ENCODE data around the gene PXK.

PXK gene

DNA sequence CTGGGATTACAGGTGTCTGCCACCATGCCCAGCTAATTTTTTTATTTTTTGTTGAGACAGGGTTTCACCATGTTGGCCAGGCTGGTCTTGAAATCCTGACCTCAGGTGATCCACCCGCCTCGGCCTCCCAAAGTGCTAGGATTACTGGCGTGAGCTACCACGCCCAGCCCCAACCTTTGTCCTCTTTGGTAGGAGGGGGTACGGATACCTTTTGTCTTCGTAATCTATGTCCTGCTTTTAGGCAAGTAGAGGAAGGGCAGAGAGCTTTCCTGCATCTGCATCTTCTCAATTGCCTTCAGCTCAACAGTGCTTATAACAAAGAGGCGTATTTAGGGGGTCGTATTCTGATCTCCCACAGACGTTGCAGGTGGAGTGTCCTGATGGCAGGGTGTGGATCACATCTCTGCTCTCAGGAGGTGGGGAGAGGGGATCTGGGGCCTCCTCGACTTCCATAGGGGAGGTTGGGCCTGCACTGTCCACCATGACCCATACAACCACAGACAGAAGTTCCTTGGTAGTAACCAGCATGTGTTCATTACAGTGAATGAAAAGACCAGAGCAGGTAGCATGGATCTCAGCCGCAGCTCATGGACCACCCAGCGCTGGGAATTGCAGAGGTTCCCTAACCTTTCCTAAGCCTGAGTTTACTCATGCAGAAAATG lies 137.8 kb downstream of the PXK start:
- DNase-seq = no peak

GRCh38 chr3:58471025-58471887 lies 138.6 kb downstream of the PXK start:
- peak; percentile 69 for DNase-seq

- no peak for DNase-seq
These were observed 140.6 kb downstream of the PXK start for GRCh38 chr3:58473275-58473674.

DNA sequence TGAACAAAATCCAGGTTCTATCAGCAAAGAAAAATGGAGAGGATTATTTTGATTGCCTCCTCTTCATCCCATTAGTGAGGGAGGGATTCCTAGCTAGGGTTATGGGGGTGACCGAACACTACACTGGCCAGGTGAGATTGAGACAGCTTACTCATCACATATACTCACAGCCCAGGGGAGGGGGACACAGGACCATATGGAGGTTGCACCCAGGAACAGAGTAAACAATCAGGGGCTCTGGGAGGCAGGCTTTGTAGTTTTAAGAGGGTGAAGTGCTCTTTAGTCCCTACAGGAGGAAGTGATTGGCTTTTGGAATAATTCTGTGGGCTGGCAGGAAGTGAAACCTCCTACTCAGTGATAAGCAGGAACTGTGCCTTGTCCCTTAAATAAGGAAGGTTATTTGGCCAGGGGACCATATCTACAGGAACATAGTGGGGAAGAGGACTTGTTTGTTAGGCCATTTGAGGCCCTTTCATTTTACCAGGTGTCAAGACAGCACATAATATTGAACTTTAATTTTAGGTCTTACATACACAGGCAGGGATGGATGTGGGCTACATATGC lies 141.7 kb downstream of the PXK start:
- no peak for DNase-seq

- no peak for DNase-seq
These were observed 142.4 kb downstream of the PXK start for GRCh38 chr3:58474967-58475578.
